Activated CD8-positive, alpha-beta T cell treated with anti-CD3 and anti-CD28 coated beads, Interleukin-2, amount 10 ng/mL, durations not matched to agents 7 days and 5 days (primary cell): ENCODE measurements around the gene LSMEM2. TPM values are rescaled to one million over a fixed set of nuclear protein-coding genes. Genes with fewer than 3 reads are reported as not detected.

Experiments
- ATAC-seq: fragments of 150-1000 bp; cut with Tn5 transposase; one replicate; pipeline ENCODE4 v1.10.0; 2021; ENCODE audit warnings: moderate library complexity
- CTCF ChIA-PET: fragments of 350-600 bp; sonication (Branson Sonifier 250); formaldehyde crosslinking; loops from one replicate; lab custom pipeline; 2021; ENCODE audit warnings: antibody characterized with exemption; lab: Charles Lee
- POLR2A ChIA-PET: fragments of 350-600 bp; sonication (Branson Sonifier 250); formaldehyde crosslinking; loops from one replicate; lab custom pipeline; 2021; ENCODE audit warnings: antibody characterized with exemption; lab: Charles Lee
- DNase-seq: peaks from one replicate; pipeline ENCODE4 v3.0.0-alpha.2; 2020
- H3K27ac Mint-ChIP-seq: one replicate; pipeline ENCODE4 v1.8.0; 2021; ENCODE audit warnings: mild to moderate bottlenecking, mixed read lengths
- H3K27me3 Mint-ChIP-seq: one replicate; pipeline ENCODE4 v1.8.0; 2021; ENCODE audit warnings: low read depth, mixed read lengths
- H3K36me3 Mint-ChIP-seq: one replicate; pipeline ENCODE4 v1.8.0; 2021; ENCODE audit warnings: low read depth, mixed read lengths
- H3K4me1 Mint-ChIP-seq: one replicate; pipeline ENCODE4 v1.8.0; 2021; ENCODE audit warnings: low read depth, mixed read lengths
- H3K4me3 Mint-ChIP-seq: one replicate; pipeline ENCODE4 v1.8.0; 2021; ENCODE audit warnings: mild to moderate bottlenecking, mixed read lengths
- H3K9me3 Mint-ChIP-seq: one replicate; pipeline ENCODE4 v1.8.0; 2022; ENCODE audit warnings: mixed read lengths; ENCODE audit not compliant: insufficient read depth
- total RNA-seq, 2 experiments: library from RNA; stranded (reverse); gene quantifications; one replicate each; pipeline ENCODE4 v1.2.3, GENCODE V29; 2021

Gene LSMEM2
- not detected for total RNA-seq

GRCh38 chr3:50278880-50279224, at the start of gene LSMEM2:
TSS of gene LSMEM2 (plus strand) at chr3:50279087. CDS start at chr3:50279114, 27 bp downstream.
- H3K27me3 Mint-ChIP-seq = peaks cover 38% of the 10 kb centered on the region
- ATAC-seq = no peak
- no peak within 1 kb of the TSS for H3K27ac Mint-ChIP-seq
- no peak within 1 kb of the TSS for H3K4me3 Mint-ChIP-seq
- ChIA-PET POLR2A (interaction anchor here (0.7 to 1.2 kb wide), 2 partner anchors 10 to 83 kb away, joined by 3 read pairs; no protein-coding TSS in a partner anchor), CTCF (interaction anchor here (1.0 to 3.7 kb wide), 4 partner anchors 32 to 84 kb away, joined by 3 to 15 read pairs (median 9); no protein-coding TSS in a partner anchor)
- H3K36me3 Mint-ChIP-seq = no peaks in the 10 kb centered on the region
- peaks cover 20% of the 10 kb centered on the region for H3K4me1 Mint-ChIP-seq
- no peak for DNase-seq
- H3K9me3 Mint-ChIP-seq = no peaks in the 10 kb centered on the region

- DNase-seq (no peak), ATAC-seq (no peak)
- peaks cover 2% of the 10 kb centered on the region for H3K36me3 Mint-ChIP-seq
- no peak overlapping the region for H3K4me3 Mint-ChIP-seq
- H3K27me3 Mint-ChIP-seq = peaks cover 8% of the 10 kb centered on the region
- ChIA-PET CTCF (interaction anchor here (0.7 to 7.6 kb wide), 6 partner anchors 13 to 45 kb away, joined by 3 to 180 read pairs (median 16); no protein-coding TSS in a partner anchor), POLR2A (interaction anchor here (2.6 to 3.0 kb wide), 3 partner anchors 8 to 17 kb away, joined by 17 to 23 read pairs (median 19); no protein-coding TSS in a partner anchor)
- H3K27ac Mint-ChIP-seq = peak overlapping the region; percentile 13
- H3K9me3 Mint-ChIP-seq = no peaks in the 10 kb centered on the region
- peaks cover 38% of the 10 kb centered on the region for H3K4me1 Mint-ChIP-seq
These were observed 49.4 kb upstream of the LSMEM2 start for GRCh38 chr3:50229490-50229889.

GRCh38 chr3:50230104-50230793, 48.6 kb upstream of the LSMEM2 start:
- Mint-ChIP-seq H3K4me1 (peaks cover 43% of the 10 kb centered on the region), H3K4me3 (no peak overlapping the region), H3K36me3 (peaks cover 2% of the 10 kb centered on the region), H3K27me3 (peaks cover 2% of the 10 kb centered on the region), H3K9me3 (no peaks in the 10 kb centered on the region), H3K27ac (no peak overlapping the region)
- CTCF ChIA-PET = interaction anchor here (1.0 to 7.6 kb wide), 5 partner anchors 13 to 94 kb away, joined by 3 to 180 read pairs (median 4); no protein-coding TSS in a partner anchor
- DNase-seq (no peak), ATAC-seq (no peak)
- POLR2A ChIA-PET = interaction anchor here (1.7 kb wide), 1 partner anchor 30 kb away, joined by 5 read pairs; no protein-coding TSS in a partner anchor

GRCh38 chr3:50230794-50231125, 48.1 kb upstream of the LSMEM2 start:
- no peaks in the 10 kb centered on the region for H3K9me3 Mint-ChIP-seq
- ATAC-seq (no peak), DNase-seq (no peak)
- ChIA-PET POLR2A (interaction anchor here (1.7 kb wide), 1 partner anchor 29 kb away, joined by 5 read pairs; no protein-coding TSS in a partner anchor), CTCF (interaction anchor here (1.0 to 7.6 kb wide), 5 partner anchors 13 to 94 kb away, joined by 3 to 180 read pairs (median 4); no protein-coding TSS in a partner anchor)
- peaks cover 44% of the 10 kb centered on the region for H3K4me1 Mint-ChIP-seq
- no peaks in the 10 kb centered on the region for H3K27me3 Mint-ChIP-seq
- no peak overlapping the region for H3K27ac Mint-ChIP-seq
- H3K36me3 Mint-ChIP-seq = peaks cover 2% of the 10 kb centered on the region
- H3K4me3 Mint-ChIP-seq = no peak overlapping the region

- no peak for DNase-seq
- H3K36me3 Mint-ChIP-seq = peaks cover 5% of the 10 kb centered on the region
- H3K4me1 Mint-ChIP-seq = peaks cover 39% of the 10 kb centered on the region
- no peaks in the 10 kb centered on the region for H3K27me3 Mint-ChIP-seq
- H3K9me3 Mint-ChIP-seq = no peaks in the 10 kb centered on the region
- no peak for ATAC-seq
- CTCF ChIA-PET = interaction anchor here (1.2 to 7.6 kb wide), 2 partner anchors 16 to 28 kb away, joined by 4 to 180 read pairs; no protein-coding TSS in a partner anchor
- no peak overlapping the region for H3K4me3 Mint-ChIP-seq
- POLR2A ChIA-PET = interaction anchor here (1.7 kb wide), 1 partner anchor 28 kb away, joined by 5 read pairs; no protein-coding TSS in a partner anchor
- no peak overlapping the region for H3K27ac Mint-ChIP-seq
These were observed 47.3 kb upstream of the LSMEM2 start for GRCh38 chr3:50231581-50231980.

- POLR2A ChIA-PET = no interaction called here
- Mint-ChIP-seq H3K27me3 (no peaks in the 10 kb centered on the region), H3K27ac (no peak overlapping the region), H3K36me3 (peaks cover 13% of the 10 kb centered on the region), H3K4me1 (peaks cover 35% of the 10 kb centered on the region), H3K4me3 (no peak overlapping the region), H3K9me3 (no peaks in the 10 kb centered on the region)
- CTCF ChIA-PET = interaction anchor here (6.7 kb wide), 1 partner anchor 13 kb away, joined by 122 read pairs; no protein-coding TSS in a partner anchor
- DNase-seq (no peak), ATAC-seq (no peak)
These were observed 46.6 kb upstream of the LSMEM2 start for GRCh38 chr3:50232303-50232702.

GRCh38 chr3:50233176-50233575, 45.7 kb upstream of the LSMEM2 start:
- ChIA-PET POLR2A (no interaction called here), CTCF (interaction anchor here (1.3 to 6.7 kb wide), 2 partner anchors 12 to 91 kb away, joined by 4 to 122 read pairs; no protein-coding TSS in a partner anchor)
- Mint-ChIP-seq H3K4me3 (no peak overlapping the region), H3K36me3 (peaks cover 21% of the 10 kb centered on the region), H3K27ac (no peak overlapping the region), H3K27me3 (no peaks in the 10 kb centered on the region), H3K9me3 (no peaks in the 10 kb centered on the region), H3K4me1 (peaks cover 31% of the 10 kb centered on the region)
- no peak for ATAC-seq
- DNase-seq = no peak

- Mint-ChIP-seq H3K36me3 (peaks cover 42% of the 10 kb centered on the region), H3K4me3 (peak within 1 kb of the TSS; percentile 99), H3K27ac (peak within 1 kb of the TSS; percentile 93), H3K9me3 (no peaks in the 10 kb centered on the region), H3K27me3 (no peaks in the 10 kb centered on the region), H3K4me1 (peaks cover 42% of the 10 kb centered on the region)
- DNase-seq = peak; percentile 99
- POLR2A ChIA-PET = interaction anchor here (1.0 to 3.6 kb wide), 7 partner anchors 7 to 376 kb away, joined by 3 to 24 read pairs (median 5); partner anchors contain the start of genes CISH, HYAL3 and NAA80
- ATAC-seq = peak; percentile 94
- CTCF ChIA-PET = interaction anchor here (0.6 to 6.7 kb wide), 12 partner anchors 9 to 115 kb away, joined by 3 to 122 read pairs (median 4); partner anchors contain the start of genes CYB561D2 and NPRL2
These were observed 43.0 kb upstream of the LSMEM2 start, which contains the start of gene GNAI2 for GRCh38 chr3:50235716-50236483. TSS of gene GNAI2 (plus strand) at chr3:50236204. CDS start at chr3:50236336, 132 bp downstream.

- CTCF ChIA-PET = interaction anchor here (1.6 to 6.7 kb wide), 3 partner anchors 8 to 24 kb away, joined by 5 to 122 read pairs (median 25); no protein-coding TSS in a partner anchor
- Mint-ChIP-seq H3K4me3 (peak overlapping the region; percentile 99), H3K9me3 (no peaks in the 10 kb centered on the region), H3K27me3 (no peaks in the 10 kb centered on the region), H3K36me3 (peaks cover 46% of the 10 kb centered on the region), H3K27ac (peak overlapping the region; percentile 93), H3K4me1 (peaks cover 49% of the 10 kb centered on the region)
- no peak for DNase-seq
- ATAC-seq = no peak
- POLR2A ChIA-PET = interaction anchor here (2.7 to 3.6 kb wide), 3 partner anchors 8 to 101 kb away, joined by 16 to 24 read pairs (median 19); no protein-coding TSS in a partner anchor
These were observed 42.3 kb upstream of the LSMEM2 start for GRCh38 chr3:50236484-50237132.

GRCh38 chr3:50237133-50237651, 41.7 kb upstream of the LSMEM2 start:
- ATAC-seq = no peak
- H3K36me3 Mint-ChIP-seq = peaks cover 46% of the 10 kb centered on the region
- H3K27ac Mint-ChIP-seq = peak overlapping the region; percentile 93
- POLR2A ChIA-PET = interaction anchor here (0.7 to 3.6 kb wide), 6 partner anchors 9 to 104 kb away, joined by 3 to 24 read pairs (median 10); partner anchors contain the start of genes HYAL3, NAA80 and RASSF1
- no peaks in the 10 kb centered on the region for H3K27me3 Mint-ChIP-seq
- H3K4me3 Mint-ChIP-seq = peak overlapping the region; percentile 99
- H3K9me3 Mint-ChIP-seq = no peaks in the 10 kb centered on the region
- CTCF ChIA-PET = interaction anchor here (0.7 to 6.7 kb wide), 4 partner anchors 8 to 23 kb away, joined by 3 to 122 read pairs (median 14); no protein-coding TSS in a partner anchor
- DNase-seq = peak; percentile 64
- H3K4me1 Mint-ChIP-seq = peaks cover 55% of the 10 kb centered on the region
